WTC11 (cell line): ENCODE results near the gene RPS18. TPM values are rescaled to one million over a fixed set of nuclear protein-coding genes. Genes with fewer than 3 reads are reported as not detected.

Experiments used
- ATAC-seq: fragments of 200-7000 bp; cut with Tn5 transposase; 2 replicates; pipeline ENCODE4 v1.10.0; 2021; ENCODE audit warnings: mild to moderate bottlenecking, moderate library complexity
- CTCF ChIA-PET: fragments of 300-600 bp; sonication (Branson Sonifier 250); formaldehyde crosslinking; loops from one replicate; lab custom pipeline; 2021; ENCODE audit warnings: antibody characterized with exemption; lab: Charles Lee
- POLR2A ChIA-PET: fragments of 350-600 bp; sonication (Branson Sonifier 250); formaldehyde crosslinking; loops from one replicate; lab custom pipeline; 2021; ENCODE audit warnings: antibody characterized with exemption; lab: Charles Lee
- DNase-seq: peaks from one replicate; pipeline ENCODE4 v3.0.0; 2021; ENCODE audit warnings: low spot score
- H3K27ac Mint-ChIP-seq: 2 replicates; pipeline ENCODE4 v1.8.0; 2021; ENCODE audit warnings: mixed read lengths
- H3K27me3 Mint-ChIP-seq: 2 replicates; pipeline ENCODE4 v1.8.0; 2021; ENCODE audit warnings: low read depth, mild to moderate bottlenecking, moderate library complexity, mixed read lengths
- H3K36me3 Mint-ChIP-seq: 2 replicates; pipeline ENCODE4 v1.8.0; 2021; ENCODE audit warnings: mixed read lengths
- H3K4me1 Mint-ChIP-seq: 2 replicates; pipeline ENCODE4 v1.8.0; 2022; ENCODE audit warnings: mixed read lengths
- H3K4me3 Mint-ChIP-seq: 2 replicates; pipeline ENCODE4 v1.8.0; 2021; ENCODE audit warnings: mild to moderate bottlenecking, moderate library complexity, mixed read lengths
- H3K9me3 Mint-ChIP-seq: 2 replicates; pipeline ENCODE4 v1.8.0; 2021; ENCODE audit warnings: mixed read lengths
- EMX1 ChIP-seq: fragments of 250-450 bp; sonication (Bioruptor Pico); IDR thresholded peaks from 2 replicates; pipeline ENCODE4 v1.8.0; 2021; ENCODE audit warnings: mild to moderate bottlenecking
- FOXP1 ChIP-seq: sonication (generic); formaldehyde crosslinking; IDR thresholded peaks from 2 replicates; pipeline ENCODE4 v1.8.0; 2022; ENCODE audit warnings: missing genetic modification reagents, mild to moderate bottlenecking, moderate library complexity, borderline replicate concordance
- GABPB1 ChIP-seq: sonication (generic); formaldehyde crosslinking; IDR thresholded peaks from 2 replicates; pipeline ENCODE4 v1.8.1; 2023; ENCODE audit warnings: mild to moderate bottlenecking, missing genetic modification reagents
- IRF2 ChIP-seq: sonication (generic); formaldehyde crosslinking; IDR thresholded peaks from 2 replicates; pipeline ENCODE4 v1.8.0; 2022; ENCODE audit warnings: low read depth, missing genetic modification reagents, borderline replicate concordance
- OVOL2 ChIP-seq: fragments of 250-450 bp; sonication (Bioruptor Pico); IDR thresholded peaks from 2 replicates; pipeline ENCODE4 v1.9.0; 2021; ENCODE audit warnings: mild to moderate bottlenecking, borderline replicate concordance
- SMAD3 ChIP-seq: sonication (generic); formaldehyde crosslinking; IDR thresholded peaks from 2 replicates; pipeline ENCODE4 v1.8.0; 2022; ENCODE audit warnings: missing genetic modification reagents, mild to moderate bottlenecking, borderline replicate concordance
- TCF7 ChIP-seq: sonication (generic); formaldehyde crosslinking; IDR thresholded peaks from 2 replicates; pipeline ENCODE4 v1.8.0; 2022; ENCODE audit warnings: mild to moderate bottlenecking, low read depth, missing genetic modification reagents, moderate library complexity
- TEAD1 ChIP-seq: sonication (generic); formaldehyde crosslinking; IDR thresholded peaks from 2 replicates; pipeline ENCODE4 v1.8.0; 2022; ENCODE audit warnings: mild to moderate bottlenecking, missing genetic modification reagents
- TEAD4 ChIP-seq: sonication (generic); formaldehyde crosslinking; IDR thresholded peaks from 2 replicates; pipeline ENCODE4 v1.8.0; 2022; ENCODE audit warnings: mild to moderate bottlenecking, missing genetic modification reagents
- TP53 ChIP-seq: sonication (generic); formaldehyde crosslinking; IDR thresholded peaks from 2 replicates; pipeline ENCODE4 v1.8.1; 2023; ENCODE audit warnings: mild to moderate bottlenecking, missing genetic modification reagents
- ZNF121 ChIP-seq: sonication (generic); formaldehyde crosslinking; IDR thresholded peaks from 2 replicates; pipeline ENCODE4 v1.8.0; 2023; ENCODE audit warnings: missing genetic modification reagents
- ZNF219 ChIP-seq: sonication (generic); formaldehyde crosslinking; IDR thresholded peaks from 2 replicates; pipeline ENCODE4 v1.8.0; 2023; ENCODE audit warnings: missing genetic modification reagents, mild to moderate bottlenecking, borderline replicate concordance
- ZNF263 ChIP-seq: sonication (generic); formaldehyde crosslinking; IDR thresholded peaks from 2 replicates; pipeline ENCODE4 v1.8.1; 2022; ENCODE audit warnings: low read depth, mild to moderate bottlenecking, moderate library complexity, missing genetic modification reagents
- ZNF317 ChIP-seq: sonication (generic); formaldehyde crosslinking; IDR thresholded peaks from 2 replicates; pipeline ENCODE4 v1.8.1; 2023; ENCODE audit warnings: low read depth, mild to moderate bottlenecking, moderate library complexity, missing genetic modification reagents, borderline replicate concordance
- total RNA-seq: library from RNA; stranded (reverse); gene quantifications from 3 replicates; pipeline ENCODE4 v1.2.3, GENCODE V29; 2021
- TF ChIP-seq, protein P1 (sequence below): sonication (generic); formaldehyde crosslinking; IDR thresholded peaks from 2 replicates; pipeline ENCODE4 v1.8.1; 2022; ENCODE audit warnings: mild to moderate bottlenecking, missing genetic modification reagents, moderate library complexity, borderline replicate concordance
- TF ChIP-seq, protein P2 (sequence below): fragments of 250-450 bp; sonication (Bioruptor Pico); IDR thresholded peaks from 2 replicates; pipeline ENCODE4 v1.9.0; 2021; ENCODE audit warnings: mild to moderate bottlenecking, borderline replicate concordance
- TF ChIP-seq, protein P3 (sequence below): sonication (generic); formaldehyde crosslinking; IDR thresholded peaks from 2 replicates; pipeline ENCODE4 v1.8.1; 2022; ENCODE audit warnings: low read depth, missing genetic modification reagents, borderline replicate concordance
- TF ChIP-seq, protein P4 (sequence below): sonication (generic); formaldehyde crosslinking; conservative IDR thresholded peaks from 2 replicates; pipeline ENCODE4 v1.8.1; 2023; ENCODE audit warnings: mild to moderate bottlenecking, low read depth, missing genetic modification reagents, moderate library complexity
- TF ChIP-seq, protein P5 (sequence below): sonication (generic); formaldehyde crosslinking; IDR thresholded peaks from 2 replicates; pipeline ENCODE4 v1.8.1; 2022; ENCODE audit warnings: low read depth, mild to moderate bottlenecking, moderate library complexity, missing genetic modification reagents, borderline replicate concordance
- TF ChIP-seq, protein P6 (sequence below): sonication (generic); formaldehyde crosslinking; IDR thresholded peaks from 2 replicates; pipeline ENCODE4 v1.8.1; 2023; ENCODE audit warnings: mild to moderate bottlenecking, missing genetic modification reagents, moderate library complexity
- TF ChIP-seq, protein P7 (sequence below): sonication (generic); formaldehyde crosslinking; IDR thresholded peaks from 2 replicates; pipeline ENCODE4 v1.8.0; 2022; ENCODE audit warnings: mild to moderate bottlenecking, missing genetic modification reagents
- TF ChIP-seq, protein P8 (sequence below): sonication (generic); formaldehyde crosslinking; IDR thresholded peaks from 2 replicates; pipeline ENCODE4 v1.8.0; 2022; ENCODE audit warnings: mild to moderate bottlenecking, missing genetic modification reagents

The RPS18 gene
- total RNA-seq, 1 experiment from 2014 or later, result 2,857 TPM

DNA sequence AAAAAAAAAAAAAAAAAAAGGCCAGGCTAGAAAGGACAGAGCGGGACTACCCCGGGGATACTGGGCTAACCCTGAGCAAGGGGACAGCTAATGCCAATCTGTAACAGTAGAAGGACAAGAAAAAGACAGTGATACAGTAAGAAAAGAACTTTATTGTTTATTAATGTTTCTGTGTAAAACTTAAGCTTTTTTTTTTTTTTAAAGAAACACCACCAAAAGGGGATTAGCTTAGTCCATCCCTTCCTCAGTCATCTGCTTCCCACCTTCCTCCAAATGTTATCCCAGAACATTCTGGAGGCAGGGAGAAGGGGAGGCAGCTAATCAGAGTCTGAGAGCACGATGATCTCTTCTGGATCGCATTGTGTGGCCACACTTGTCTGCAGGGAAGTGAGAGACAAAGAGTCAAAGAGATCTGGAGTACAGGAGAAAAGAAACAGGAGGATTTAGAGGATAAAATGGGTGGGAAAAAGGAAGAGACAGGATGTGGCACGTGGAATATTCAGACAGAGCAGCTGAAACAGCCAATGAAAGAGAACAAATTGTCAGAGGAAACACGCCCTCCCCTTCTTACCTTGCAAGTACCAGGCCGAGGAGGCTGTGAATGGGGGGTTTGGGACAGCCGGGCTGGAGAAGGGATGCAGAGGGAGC lies 46.7 kb downstream of the RPS18 start (continued):
- TF ChIP-seq, protein P1, sequence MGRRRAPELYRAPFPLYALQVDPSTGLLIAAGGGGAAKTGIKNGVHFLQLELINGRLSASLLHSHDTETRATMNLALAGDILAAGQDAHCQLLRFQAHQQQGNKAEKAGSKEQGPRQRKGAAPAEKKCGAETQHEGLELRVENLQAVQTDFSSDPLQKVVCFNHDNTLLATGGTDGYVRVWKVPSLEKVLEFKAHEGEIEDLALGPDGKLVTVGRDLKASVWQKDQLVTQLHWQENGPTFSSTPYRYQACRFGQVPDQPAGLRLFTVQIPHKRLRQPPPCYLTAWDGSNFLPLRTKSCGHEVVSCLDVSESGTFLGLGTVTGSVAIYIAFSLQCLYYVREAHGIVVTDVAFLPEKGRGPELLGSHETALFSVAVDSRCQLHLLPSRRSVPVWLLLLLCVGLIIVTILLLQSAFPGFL, result no peak
- TF ChIP-seq, protein P2, sequence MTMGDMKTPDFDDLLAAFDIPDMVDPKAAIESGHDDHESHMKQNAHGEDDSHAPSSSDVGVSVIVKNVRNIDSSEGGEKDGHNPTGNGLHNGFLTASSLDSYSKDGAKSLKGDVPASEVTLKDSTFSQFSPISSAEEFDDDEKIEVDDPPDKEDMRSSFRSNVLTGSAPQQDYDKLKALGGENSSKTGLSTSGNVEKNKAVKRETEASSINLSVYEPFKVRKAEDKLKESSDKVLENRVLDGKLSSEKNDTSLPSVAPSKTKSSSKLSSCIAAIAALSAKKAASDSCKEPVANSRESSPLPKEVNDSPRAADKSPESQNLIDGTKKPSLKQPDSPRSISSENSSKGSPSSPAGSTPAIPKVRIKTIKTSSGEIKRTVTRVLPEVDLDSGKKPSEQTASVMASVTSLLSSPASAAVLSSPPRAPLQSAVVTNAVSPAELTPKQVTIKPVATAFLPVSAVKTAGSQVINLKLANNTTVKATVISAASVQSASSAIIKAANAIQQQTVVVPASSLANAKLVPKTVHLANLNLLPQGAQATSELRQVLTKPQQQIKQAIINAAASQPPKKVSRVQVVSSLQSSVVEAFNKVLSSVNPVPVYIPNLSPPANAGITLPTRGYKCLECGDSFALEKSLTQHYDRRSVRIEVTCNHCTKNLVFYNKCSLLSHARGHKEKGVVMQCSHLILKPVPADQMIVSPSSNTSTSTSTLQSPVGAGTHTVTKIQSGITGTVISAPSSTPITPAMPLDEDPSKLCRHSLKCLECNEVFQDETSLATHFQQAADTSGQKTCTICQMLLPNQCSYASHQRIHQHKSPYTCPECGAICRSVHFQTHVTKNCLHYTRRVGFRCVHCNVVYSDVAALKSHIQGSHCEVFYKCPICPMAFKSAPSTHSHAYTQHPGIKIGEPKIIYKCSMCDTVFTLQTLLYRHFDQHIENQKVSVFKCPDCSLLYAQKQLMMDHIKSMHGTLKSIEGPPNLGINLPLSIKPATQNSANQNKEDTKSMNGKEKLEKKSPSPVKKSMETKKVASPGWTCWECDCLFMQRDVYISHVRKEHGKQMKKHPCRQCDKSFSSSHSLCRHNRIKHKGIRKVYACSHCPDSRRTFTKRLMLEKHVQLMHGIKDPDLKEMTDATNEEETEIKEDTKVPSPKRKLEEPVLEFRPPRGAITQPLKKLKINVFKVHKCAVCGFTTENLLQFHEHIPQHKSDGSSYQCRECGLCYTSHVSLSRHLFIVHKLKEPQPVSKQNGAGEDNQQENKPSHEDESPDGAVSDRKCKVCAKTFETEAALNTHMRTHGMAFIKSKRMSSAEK, result no peak
- TF ChIP-seq, protein P3, sequence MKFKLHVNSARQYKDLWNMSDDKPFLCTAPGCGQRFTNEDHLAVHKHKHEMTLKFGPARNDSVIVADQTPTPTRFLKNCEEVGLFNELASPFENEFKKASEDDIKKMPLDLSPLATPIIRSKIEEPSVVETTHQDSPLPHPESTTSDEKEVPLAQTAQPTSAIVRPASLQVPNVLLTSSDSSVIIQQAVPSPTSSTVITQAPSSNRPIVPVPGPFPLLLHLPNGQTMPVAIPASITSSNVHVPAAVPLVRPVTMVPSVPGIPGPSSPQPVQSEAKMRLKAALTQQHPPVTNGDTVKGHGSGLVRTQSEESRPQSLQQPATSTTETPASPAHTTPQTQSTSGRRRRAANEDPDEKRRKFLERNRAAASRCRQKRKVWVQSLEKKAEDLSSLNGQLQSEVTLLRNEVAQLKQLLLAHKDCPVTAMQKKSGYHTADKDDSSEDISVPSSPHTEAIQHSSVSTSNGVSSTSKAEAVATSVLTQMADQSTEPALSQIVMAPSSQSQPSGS (CRISPR knock-in tag), result no peak
- TF ChIP-seq, protein P4, sequence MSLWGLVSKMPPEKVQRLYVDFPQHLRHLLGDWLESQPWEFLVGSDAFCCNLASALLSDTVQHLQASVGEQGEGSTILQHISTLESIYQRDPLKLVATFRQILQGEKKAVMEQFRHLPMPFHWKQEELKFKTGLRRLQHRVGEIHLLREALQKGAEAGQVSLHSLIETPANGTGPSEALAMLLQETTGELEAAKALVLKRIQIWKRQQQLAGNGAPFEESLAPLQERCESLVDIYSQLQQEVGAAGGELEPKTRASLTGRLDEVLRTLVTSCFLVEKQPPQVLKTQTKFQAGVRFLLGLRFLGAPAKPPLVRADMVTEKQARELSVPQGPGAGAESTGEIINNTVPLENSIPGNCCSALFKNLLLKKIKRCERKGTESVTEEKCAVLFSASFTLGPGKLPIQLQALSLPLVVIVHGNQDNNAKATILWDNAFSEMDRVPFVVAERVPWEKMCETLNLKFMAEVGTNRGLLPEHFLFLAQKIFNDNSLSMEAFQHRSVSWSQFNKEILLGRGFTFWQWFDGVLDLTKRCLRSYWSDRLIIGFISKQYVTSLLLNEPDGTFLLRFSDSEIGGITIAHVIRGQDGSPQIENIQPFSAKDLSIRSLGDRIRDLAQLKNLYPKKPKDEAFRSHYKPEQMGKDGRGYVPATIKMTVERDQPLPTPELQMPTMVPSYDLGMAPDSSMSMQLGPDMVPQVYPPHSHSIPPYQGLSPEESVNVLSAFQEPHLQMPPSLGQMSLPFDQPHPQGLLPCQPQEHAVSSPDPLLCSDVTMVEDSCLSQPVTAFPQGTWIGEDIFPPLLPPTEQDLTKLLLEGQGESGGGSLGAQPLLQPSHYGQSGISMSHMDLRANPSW, result no peak
- TF ChIP-seq TCF7 (no peak), OVOL2 (no peak), ZNF263 (CRISPR knock-in tag) (no peak)
- TF ChIP-seq, protein P5, sequence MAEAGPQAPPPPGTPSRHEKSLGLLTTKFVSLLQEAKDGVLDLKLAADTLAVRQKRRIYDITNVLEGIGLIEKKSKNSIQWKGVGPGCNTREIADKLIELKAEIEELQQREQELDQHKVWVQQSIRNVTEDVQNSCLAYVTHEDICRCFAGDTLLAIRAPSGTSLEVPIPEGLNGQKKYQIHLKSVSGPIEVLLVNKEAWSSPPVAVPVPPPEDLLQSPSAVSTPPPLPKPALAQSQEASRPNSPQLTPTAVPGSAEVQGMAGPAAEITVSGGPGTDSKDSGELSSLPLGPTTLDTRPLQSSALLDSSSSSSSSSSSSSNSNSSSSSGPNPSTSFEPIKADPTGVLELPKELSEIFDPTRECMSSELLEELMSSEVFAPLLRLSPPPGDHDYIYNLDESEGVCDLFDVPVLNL (CRISPR knock-in tag), result no peak
- TF ChIP-seq, protein P6, sequence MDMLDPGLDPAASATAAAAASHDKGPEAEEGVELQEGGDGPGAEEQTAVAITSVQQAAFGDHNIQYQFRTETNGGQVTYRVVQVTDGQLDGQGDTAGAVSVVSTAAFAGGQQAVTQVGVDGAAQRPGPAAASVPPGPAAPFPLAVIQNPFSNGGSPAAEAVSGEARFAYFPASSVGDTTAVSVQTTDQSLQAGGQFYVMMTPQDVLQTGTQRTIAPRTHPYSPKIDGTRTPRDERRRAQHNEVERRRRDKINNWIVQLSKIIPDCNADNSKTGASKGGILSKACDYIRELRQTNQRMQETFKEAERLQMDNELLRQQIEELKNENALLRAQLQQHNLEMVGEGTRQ, result no peak
- TF ChIP-seq, protein P7, sequence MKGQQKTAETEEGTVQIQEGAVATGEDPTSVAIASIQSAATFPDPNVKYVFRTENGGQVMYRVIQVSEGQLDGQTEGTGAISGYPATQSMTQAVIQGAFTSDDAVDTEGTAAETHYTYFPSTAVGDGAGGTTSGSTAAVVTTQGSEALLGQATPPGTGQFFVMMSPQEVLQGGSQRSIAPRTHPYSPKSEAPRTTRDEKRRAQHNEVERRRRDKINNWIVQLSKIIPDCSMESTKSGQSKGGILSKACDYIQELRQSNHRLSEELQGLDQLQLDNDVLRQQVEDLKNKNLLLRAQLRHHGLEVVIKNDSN (CRISPR knock-in tag), result no peak

DNA sequence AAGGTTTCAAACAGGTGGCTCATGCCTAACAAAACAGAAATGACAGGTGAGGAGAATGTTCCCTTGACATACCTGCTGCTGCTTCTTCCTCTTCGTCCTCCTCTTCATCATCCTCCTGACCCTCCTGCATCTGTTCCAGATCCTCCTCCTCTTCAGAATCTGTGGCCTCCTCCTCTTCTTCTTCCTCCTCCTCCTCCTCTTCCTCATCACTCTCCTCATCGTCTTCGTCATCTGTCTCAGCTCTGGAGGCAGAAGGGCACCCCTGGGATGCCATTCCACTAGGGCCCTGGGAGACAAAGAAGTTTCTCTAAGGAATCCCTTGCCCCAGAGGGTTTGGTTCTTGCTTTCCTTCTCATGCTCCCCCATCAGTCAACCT lies 48.1 kb downstream of the RPS18 start:
- CTCF ChIA-PET, result no interaction called here
- POLR2A ChIA-PET, result no interaction called here
- H3K4me3 Mint-ChIP-seq, result no peak overlapping the region
- peaks cover 21% of the 10 kb centered on the region for H3K36me3 Mint-ChIP-seq
- peak overlapping the region; percentile 87 for H3K27ac Mint-ChIP-seq
- no peaks in the 10 kb centered on the region; the same call in 1 of the 2 replicates for H3K27me3 Mint-ChIP-seq
- ATAC-seq (no peak), DNase-seq (no peak)
- peaks cover 72% of the 10 kb centered on the region for H3K4me1 Mint-ChIP-seq
- no peak for TF ChIP-seq IRF2 (CRISPR knock-in tag)
- no peak for TF ChIP-seq GABPB1 (CRISPR knock-in tag)
- no peak for TF ChIP-seq SMAD3 (CRISPR knock-in tag)
- no peak for TF ChIP-seq TEAD1 (CRISPR knock-in tag)
- no peak for TF ChIP-seq ZNF219 (CRISPR knock-in tag)
- TF ChIP-seq TEAD4, result no peak
- no peak for TF ChIP-seq ZNF317 (CRISPR knock-in tag)
- no peak for TF ChIP-seq FOXP1 (CRISPR knock-in tag)
- no peak for TF ChIP-seq OVOL2
- TF ChIP-seq TP53 (CRISPR knock-in tag), result no peak
- no peak for TF ChIP-seq EMX1 (CRISPR knock-in tag)
- TF ChIP-seq, protein P8, sequence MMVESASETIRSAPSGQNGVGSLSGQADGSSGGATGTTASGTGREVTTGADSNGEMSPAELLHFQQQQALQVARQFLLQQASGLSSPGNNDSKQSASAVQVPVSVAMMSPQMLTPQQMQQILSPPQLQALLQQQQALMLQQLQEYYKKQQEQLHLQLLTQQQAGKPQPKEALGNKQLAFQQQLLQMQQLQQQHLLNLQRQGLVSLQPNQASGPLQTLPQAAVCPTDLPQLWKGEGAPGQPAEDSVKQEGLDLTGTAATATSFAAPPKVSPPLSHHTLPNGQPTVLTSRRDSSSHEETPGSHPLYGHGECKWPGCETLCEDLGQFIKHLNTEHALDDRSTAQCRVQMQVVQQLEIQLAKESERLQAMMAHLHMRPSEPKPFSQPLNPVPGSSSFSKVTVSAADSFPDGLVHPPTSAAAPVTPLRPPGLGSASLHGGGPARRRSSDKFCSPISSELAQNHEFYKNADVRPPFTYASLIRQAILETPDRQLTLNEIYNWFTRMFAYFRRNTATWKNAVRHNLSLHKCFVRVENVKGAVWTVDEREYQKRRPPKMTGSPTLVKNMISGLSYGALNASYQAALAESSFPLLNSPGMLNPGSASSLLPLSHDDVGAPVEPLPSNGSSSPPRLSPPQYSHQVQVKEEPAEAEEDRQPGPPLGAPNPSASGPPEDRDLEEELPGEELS (CRISPR knock-in tag), result no peak
- no peak for TF ChIP-seq ZNF121 (CRISPR knock-in tag)
- H3K9me3 Mint-ChIP-seq, result no peaks in the 10 kb centered on the region
